Measurements from ENCODE around the gene TPT1. TPM values are rescaled to one million over a fixed set of nuclear protein-coding genes. Genes with fewer than 3 reads are reported as not detected.

TPT1 gene
- total RNA-seq, 1 donor, result 2,232 TPM

DNA sequence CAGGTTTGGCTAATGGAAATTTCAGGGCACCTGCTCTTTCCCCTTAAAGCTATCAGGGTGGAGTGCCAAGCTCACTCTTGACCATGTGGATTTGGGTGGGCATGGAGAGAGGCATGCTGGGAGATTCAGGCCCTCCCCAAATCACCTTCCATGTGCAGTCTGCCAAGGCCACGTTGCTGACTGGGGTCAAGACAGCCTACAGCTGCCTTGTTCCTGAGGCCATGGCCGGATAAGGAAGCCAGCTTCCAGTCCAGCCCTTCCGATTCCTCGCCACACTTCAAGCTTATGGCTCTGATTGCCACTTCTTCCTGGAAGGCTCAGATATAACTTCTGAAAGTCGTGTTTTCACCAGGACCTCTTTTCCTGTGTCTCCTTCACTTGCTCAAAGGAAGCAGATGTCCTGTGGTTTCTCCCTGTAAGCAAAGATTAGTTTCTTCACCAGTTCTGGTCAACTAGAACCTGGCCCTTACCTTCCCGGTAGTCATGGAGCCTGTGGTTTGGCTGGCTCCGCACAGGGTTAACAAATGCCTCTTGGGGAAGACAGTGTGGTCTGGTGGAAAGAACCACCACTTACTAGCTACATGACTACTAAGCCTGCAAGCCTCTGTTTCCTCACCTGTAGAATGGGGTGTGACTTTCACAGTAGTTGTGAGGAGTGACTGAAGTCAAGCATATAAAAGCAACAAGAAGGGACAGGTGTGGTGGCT lies 16.1 kb upstream of the TPT1 start:
- Histone ChIP-seq H3K27me3 (ENCODE audit: insufficient read depth, low read length) (no peaks in the 10 kb centered on the region), H3K4me2 (ENCODE audit: insufficient read depth, low read length) (no peak overlapping the region), H3K4me1 (ENCODE audit: insufficient read depth, low read length) (peaks cover 4% of the 10 kb centered on the region), H3K36me3 (ENCODE audit: insufficient read depth, low read length) (peaks cover 35% of the 10 kb centered on the region), H3K4me3 (ENCODE audit: insufficient read depth, low read length) (no peak overlapping the region), H4K20me1 (ENCODE audit: insufficient read depth, low read length) (no peaks in the 10 kb centered on the region), H2AFZ (ENCODE audit: low read length) (no peak overlapping the region), H3K27ac (ENCODE audit: low read depth, low read length) (no peak overlapping the region), H3K79me2 (ENCODE audit: insufficient read depth, low read length) (no peaks in the 10 kb centered on the region), H3K9me3 (ENCODE audit: low read depth, low read length) (no peaks in the 10 kb centered on the region)
- DNase-seq (ENCODE audit: insufficient read length, low spot score, missing footprints), result no peak
- TF ChIP-seq CTCF (IDR thresholded peaks at IDR 0.05; ENCODE audit: extremely low read depth, low read depth, low read length), result no peak

GRCh38 chr13:45353895-45354294 lies 12.9 kb upstream of the TPT1 start:
- Histone ChIP-seq H4K20me1 (ENCODE audit: insufficient read depth, low read length) (no peaks in the 10 kb centered on the region), H2AFZ (ENCODE audit: low read length) (no peak overlapping the region), H3K4me1 (ENCODE audit: insufficient read depth, low read length) (no peaks in the 10 kb centered on the region), H3K4me2 (ENCODE audit: insufficient read depth, low read length) (no peak overlapping the region), H3K27me3 (ENCODE audit: insufficient read depth, low read length) (no peaks in the 10 kb centered on the region), H3K79me2 (ENCODE audit: insufficient read depth, low read length) (no peaks in the 10 kb centered on the region), H3K27ac (ENCODE audit: low read depth, low read length) (no peak overlapping the region), H3K4me3 (ENCODE audit: insufficient read depth, low read length) (no peak overlapping the region), H3K36me3 (ENCODE audit: insufficient read depth, low read length) (peaks cover 55% of the 10 kb centered on the region), H3K9me3 (ENCODE audit: low read depth, low read length) (no peaks in the 10 kb centered on the region)
- TF ChIP-seq CTCF (IDR thresholded peaks at IDR 0.05; ENCODE audit: extremely low read depth, low read depth, low read length), result no peak
- no peak for DNase-seq (ENCODE audit: insufficient read length, low spot score, missing footprints)

GRCh38 chr13:45352031-45352430 lies 11.0 kb upstream of the TPT1 start:
- Histone ChIP-seq H3K4me2 (ENCODE audit: insufficient read depth, low read length) (no peak overlapping the region), H3K4me1 (ENCODE audit: insufficient read depth, low read length) (no peaks in the 10 kb centered on the region), H3K4me3 (ENCODE audit: insufficient read depth, low read length) (no peak overlapping the region), H3K27ac (ENCODE audit: low read depth, low read length) (no peak overlapping the region), H3K36me3 (ENCODE audit: insufficient read depth, low read length) (peaks cover 60% of the 10 kb centered on the region), H2AFZ (ENCODE audit: low read length) (no peak overlapping the region), H4K20me1 (ENCODE audit: insufficient read depth, low read length) (no peaks in the 10 kb centered on the region), H3K9me3 (ENCODE audit: low read depth, low read length) (no peaks in the 10 kb centered on the region), H3K79me2 (ENCODE audit: insufficient read depth, low read length) (no peaks in the 10 kb centered on the region), H3K27me3 (ENCODE audit: insufficient read depth, low read length) (no peaks in the 10 kb centered on the region)
- no peak for TF ChIP-seq CTCF (IDR thresholded peaks at IDR 0.05; ENCODE audit: extremely low read depth, low read depth, low read length)
- DNase-seq (ENCODE audit: insufficient read length, low spot score, missing footprints), result no peak

GRCh38 chr13:45350152-45350551 lies 9.2 kb upstream of the TPT1 start:
- Histone ChIP-seq H3K4me2 (ENCODE audit: insufficient read depth, low read length) (no peak overlapping the region), H3K36me3 (ENCODE audit: insufficient read depth, low read length) (peaks cover 58% of the 10 kb centered on the region), H3K9me3 (ENCODE audit: low read depth, low read length) (no peaks in the 10 kb centered on the region), H2AFZ (ENCODE audit: low read length) (no peak overlapping the region), H3K27me3 (ENCODE audit: insufficient read depth, low read length) (no peaks in the 10 kb centered on the region), H3K79me2 (ENCODE audit: insufficient read depth, low read length) (no peaks in the 10 kb centered on the region), H3K4me1 (ENCODE audit: insufficient read depth, low read length) (no peaks in the 10 kb centered on the region), H3K4me3 (ENCODE audit: insufficient read depth, low read length) (no peak overlapping the region), H4K20me1 (ENCODE audit: insufficient read depth, low read length) (no peaks in the 10 kb centered on the region), H3K27ac (ENCODE audit: low read depth, low read length) (no peak overlapping the region)
- no peak for TF ChIP-seq CTCF (IDR thresholded peaks at IDR 0.05; ENCODE audit: extremely low read depth, low read depth, low read length)
- DNase-seq (ENCODE audit: insufficient read length, low spot score, missing footprints), result no peak

Measured in osteoblast (primary cell).